ENCODE measurements around the gene ETV7. TPM values are rescaled to one million over a fixed set of nuclear protein-coding genes. Genes with fewer than 3 reads are reported as not detected.
"Not testable (repeated sequence)": the region's sequence is repeated elsewhere in the genome, so short reads cannot be mapped to it uniquely, and the experiment has no call there.

The ETV7 gene
- total and polyA plus RNA-seq, 9 donors, result 1.1 to 3.7 (median 1.7) TPM

DNA sequence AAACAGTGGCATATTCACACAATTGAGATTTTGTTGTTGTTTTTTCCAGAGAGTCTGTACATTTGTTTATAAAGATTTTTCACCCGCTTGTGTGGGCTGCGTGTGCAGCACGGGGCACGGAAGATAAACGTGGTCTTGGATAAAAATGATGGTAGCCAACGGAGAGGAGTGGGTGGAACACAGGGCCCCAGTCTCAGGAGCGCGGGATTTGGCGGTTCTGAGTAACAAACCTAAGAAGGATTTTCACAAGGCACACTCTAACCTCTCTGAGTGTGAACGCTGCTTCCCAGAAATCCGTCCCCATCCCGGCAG is 47.2 kb downstream of the ETV7 start:
- H3K36me3 ChIP-seq, result no peaks in the 10 kb centered on the region
- H3K4me3 ChIP-seq, result no peak overlapping the region
- peaks cover 2% of the 10 kb centered on the region for H3K4me1 ChIP-seq (ENCODE audit: insufficient read depth)
- intact Hi-C loops (cut with DNase I), result no loop called here
- no peak for DNase-seq
- no peak overlapping the region for H3K27ac ChIP-seq
- TF ChIP-seq EP300 (IDR thresholded peaks at IDR 0.05), result no peak
- TF ChIP-seq, protein P1, sequence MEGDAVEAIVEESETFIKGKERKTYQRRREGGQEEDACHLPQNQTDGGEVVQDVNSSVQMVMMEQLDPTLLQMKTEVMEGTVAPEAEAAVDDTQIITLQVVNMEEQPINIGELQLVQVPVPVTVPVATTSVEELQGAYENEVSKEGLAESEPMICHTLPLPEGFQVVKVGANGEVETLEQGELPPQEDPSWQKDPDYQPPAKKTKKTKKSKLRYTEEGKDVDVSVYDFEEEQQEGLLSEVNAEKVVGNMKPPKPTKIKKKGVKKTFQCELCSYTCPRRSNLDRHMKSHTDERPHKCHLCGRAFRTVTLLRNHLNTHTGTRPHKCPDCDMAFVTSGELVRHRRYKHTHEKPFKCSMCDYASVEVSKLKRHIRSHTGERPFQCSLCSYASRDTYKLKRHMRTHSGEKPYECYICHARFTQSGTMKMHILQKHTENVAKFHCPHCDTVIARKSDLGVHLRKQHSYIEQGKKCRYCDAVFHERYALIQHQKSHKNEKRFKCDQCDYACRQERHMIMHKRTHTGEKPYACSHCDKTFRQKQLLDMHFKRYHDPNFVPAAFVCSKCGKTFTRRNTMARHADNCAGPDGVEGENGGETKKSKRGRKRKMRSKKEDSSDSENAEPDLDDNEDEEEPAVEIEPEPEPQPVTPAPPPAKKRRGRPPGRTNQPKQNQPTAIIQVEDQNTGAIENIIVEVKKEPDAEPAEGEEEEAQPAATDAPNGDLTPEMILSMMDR (IDR thresholded peaks at IDR 0.05), result no peak
- no peak for TF ChIP-seq POLR2A (IDR thresholded peaks at IDR 0.05)
- H3K9me3 ChIP-seq, result no peaks in the 10 kb centered on the region
- 39 to 41% (median 39%) methylated on average over 12 of the region's 12 CpGs for WGBS, 3 donors
- no peaks in the 10 kb centered on the region for H3K27me3 ChIP-seq

- no peak for DNase-seq
- H3K36me3 ChIP-seq, result no peaks in the 10 kb centered on the region
- WGBS, 3 donors, result 82 to 92% (median 84%) methylated on average over 12 of the region's 12 CpGs
Observed at GRCh38 chr6:36339146-36339545, 48.3 kb downstream of the ETV7 start.

GRCh38 chr6:36338223-36338622 is 49.2 kb downstream of the ETV7 start:
- H3K27me3 ChIP-seq; H3K4me1 ChIP-seq (ENCODE audit: insufficient read depth); DNase-seq; H3K36me3 ChIP-seq; H3K27ac ChIP-seq; H3K9me3 ChIP-seq; intact Hi-C loops (cut with DNase I); H3K4me3 ChIP-seq: not testable (repeated sequence)
- 83 to 91% (median 85%) methylated on average over 1 of the region's 1 CpG for WGBS, 3 donors

More at GRCh38 chr6:36339146-36339545, 48.3 kb downstream of the ETV7 start:
- Histone ChIP-seq H3K4me3 (no peak overlapping the region), H3K4me1 (ENCODE audit: insufficient read depth) (peaks cover 5% of the 10 kb centered on the region), H3K27me3 (no peaks in the 10 kb centered on the region), H3K27ac (no peak overlapping the region), H3K9me3 (no peaks in the 10 kb centered on the region)
- intact Hi-C loops (cut with DNase I), result no loop called here
- no peak for TF ChIP-seq POLR2A (IDR thresholded peaks at IDR 0.05)
- TF ChIP-seq EP300 (IDR thresholded peaks at IDR 0.05), result no peak
- TF ChIP-seq, protein P1 (IDR thresholded peaks at IDR 0.05), result no peak

DNA sequence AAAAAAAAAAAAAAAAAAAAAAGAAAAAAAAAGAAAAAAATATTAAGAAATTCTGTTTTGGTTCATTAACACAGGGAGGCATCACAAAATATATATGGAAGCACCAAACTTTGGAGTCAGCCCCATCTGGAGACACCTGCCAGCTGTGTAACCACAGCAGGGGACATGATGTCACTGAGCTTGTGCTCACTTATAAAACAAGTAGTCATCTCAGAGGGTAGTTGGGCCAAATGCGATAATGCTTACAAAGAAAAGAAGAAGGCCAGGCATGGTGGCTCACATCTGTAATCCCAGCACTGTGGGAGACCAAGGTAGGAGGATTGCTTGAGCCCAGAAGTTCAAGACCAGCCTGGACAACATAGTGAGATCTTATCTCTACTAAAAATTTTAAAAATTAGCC is 49.7 kb downstream of the ETV7 start:
- H3K9me3 ChIP-seq, result no peaks in the 10 kb centered on the region
- 96 to 100% (median 97%) methylated on average over 1 of the region's 1 CpG for WGBS, 3 donors
- no peaks in the 10 kb centered on the region for H3K27me3 ChIP-seq
- intact Hi-C loops (cut with DNase I), result no loop called here
- no peak overlapping the region for H3K4me3 ChIP-seq
- H3K27ac ChIP-seq, result no peak overlapping the region
- DNase-seq, result no peak
- H3K36me3 ChIP-seq, result no peaks in the 10 kb centered on the region
- TF ChIP-seq, protein P1 (IDR thresholded peaks at IDR 0.05), result no peak
- TF ChIP-seq EP300 (IDR thresholded peaks at IDR 0.05), result no peak
- no peak for TF ChIP-seq POLR2A (IDR thresholded peaks at IDR 0.05)
- peaks cover 8% of the 10 kb centered on the region for H3K4me1 ChIP-seq (ENCODE audit: insufficient read depth)

DNA sequence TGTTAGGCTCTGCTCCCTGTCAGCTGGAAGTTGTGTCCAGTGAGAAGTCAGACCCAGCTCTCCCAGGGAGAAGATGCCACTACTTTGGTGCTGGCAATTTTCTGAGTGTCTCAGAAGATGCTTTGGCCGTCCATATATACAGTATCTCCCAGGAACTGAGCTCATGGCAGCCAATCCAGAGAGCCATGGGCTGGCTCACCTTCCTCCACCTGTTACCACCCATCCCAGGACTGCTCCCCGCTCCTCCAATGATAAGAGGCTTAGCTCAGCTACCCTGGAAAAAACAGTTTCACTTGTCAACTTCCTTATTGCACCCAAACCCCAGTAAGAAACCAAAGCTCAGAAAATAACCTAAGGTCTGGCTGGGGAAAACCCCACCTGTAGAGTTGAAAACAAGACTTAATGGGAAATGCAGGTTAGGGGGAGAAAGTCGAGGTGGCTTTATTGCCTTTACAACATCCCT is 50.7 kb downstream of the ETV7 start, which contains the start of gene BNIP5:
Gene BNIP5, minus strand, starts transcription at position 110 of the 463 bp plus-strand sequence. CDS start 6,198 bp downstream, outside the sequence.
- no peak for DNase-seq
- H3K4me1 ChIP-seq (ENCODE audit: insufficient read depth), result peaks cover 8% of the 10 kb centered on the region
- no peaks in the 10 kb centered on the region for H3K27me3 ChIP-seq
- H3K4me3 ChIP-seq, result no peak within 1 kb of the TSS
- TF ChIP-seq, protein P1 (IDR thresholded peaks at IDR 0.05), result no peak
- TF ChIP-seq POLR2A (IDR thresholded peaks at IDR 0.05) (no peak), EP300 (IDR thresholded peaks at IDR 0.05) (no peak)
- no peaks in the 10 kb centered on the region for H3K36me3 ChIP-seq
- no peaks in the 10 kb centered on the region for H3K9me3 ChIP-seq
- WGBS, 3 donors, result 74 to 83% (median 77%) methylated on average over 3 of the region's 3 CpGs
- H3K27ac ChIP-seq, result no peak within 1 kb of the TSS
- intact Hi-C loops (cut with DNase I), result no loop called here

Data from ovary (tissue), 9 donors.